ENCODE data around the gene TTN. TPM values are rescaled to one million over a fixed set of nuclear protein-coding genes. Genes with fewer than 3 reads are reported as not detected.
"Not testable (repeated sequence)": the region's sequence is repeated elsewhere in the genome, so short reads cannot be mapped to it uniquely, and the experiment has no call there.

TTN gene
- total and polyA plus RNA-seq, 2 donors (not counting 1 experiment from before 2014, with no cell fraction given), result 0.14 to 0.33 TPM

GRCh38 chr2:178676046-178676445, 131.2 kb downstream of the TTN start:
- no peaks in the 10 kb centered on the region for H3K9me3 ChIP-seq (ENCODE audit: control insufficient read depth, insufficient read depth, low read depth, low read length)
- no peak overlapping the region for H2AFZ ChIP-seq (ENCODE audit: low read length)
- DNase-seq (ENCODE audit: low read depth in 2 of 2), result no peak
- no peaks in the 10 kb centered on the region for H3K36me3 ChIP-seq (ENCODE audit: control insufficient read depth, insufficient read depth, low read length)
- no peaks in the 10 kb centered on the region for H3K79me2 ChIP-seq (ENCODE audit: control insufficient read depth, insufficient read depth, low read length)
- no peak for TF ChIP-seq EZH2 (IDR thresholded peaks at IDR 0.05; ENCODE audit: low read length, missing control alignments)
- no peak for TF ChIP-seq CTCF (conservative IDR thresholded peaks at IDR 0.05 in 1 of 2, IDR thresholded peaks at IDR 0.05 in 1 of 2; ENCODE audit: low read depth in 1 of 2, low read length in 2 of 2)
- H3K4me3 ChIP-seq (replicated peaks in 1 of 4; ENCODE audit: control extremely low read depth in 1 of 4, insufficient read depth in 1 of 4, low read depth in 3 of 4, low read length in 4 of 4), result no peak overlapping the region
- H3K27ac ChIP-seq (ENCODE audit: insufficient read depth, low read length), result no peak overlapping the region
- no peaks in the 10 kb centered on the region for H3K4me1 ChIP-seq (ENCODE audit: control insufficient read depth, extremely low read depth, insufficient read depth, low read length)
- no peaks in the 10 kb centered on the region for H3K27me3 ChIP-seq (ENCODE audit: control insufficient read depth, insufficient read depth, low read length)
- no peak overlapping the region for H3K9ac ChIP-seq (ENCODE audit: insufficient read depth, low read length)
- no peak overlapping the region for H3K4me2 ChIP-seq (ENCODE audit: extremely low read depth, insufficient read depth, low read length)
- no peaks in the 10 kb centered on the region for H4K20me1 ChIP-seq (ENCODE audit: control insufficient read depth, extremely low read depth, insufficient read depth, low read length)

GRCh38 chr2:178674122-178674521, 133.1 kb downstream of the TTN start:
- no peaks in the 10 kb centered on the region for H4K20me1 ChIP-seq (ENCODE audit: control insufficient read depth, extremely low read depth, insufficient read depth, low read length)
- no peaks in the 10 kb centered on the region for H3K4me1 ChIP-seq (ENCODE audit: control insufficient read depth, extremely low read depth, insufficient read depth, low read length)
- no peaks in the 10 kb centered on the region for H3K27me3 ChIP-seq (ENCODE audit: control insufficient read depth, insufficient read depth, low read length)
- no peak overlapping the region for H3K4me2 ChIP-seq (ENCODE audit: extremely low read depth, insufficient read depth, low read length)
- no peak overlapping the region for H3K9ac ChIP-seq (ENCODE audit: insufficient read depth, low read length)
- H3K9me3 ChIP-seq (ENCODE audit: control insufficient read depth, insufficient read depth, low read depth, low read length), result no peaks in the 10 kb centered on the region
- H3K79me2 ChIP-seq (ENCODE audit: control insufficient read depth, insufficient read depth, low read length), result no peaks in the 10 kb centered on the region
- H3K36me3 ChIP-seq (ENCODE audit: control insufficient read depth, insufficient read depth, low read length), result no peaks in the 10 kb centered on the region
- H3K27ac ChIP-seq (ENCODE audit: insufficient read depth, low read length), result no peak overlapping the region
- no peak overlapping the region for H3K4me3 ChIP-seq (replicated peaks in 1 of 4; ENCODE audit: control extremely low read depth in 1 of 4, insufficient read depth in 1 of 4, low read depth in 3 of 4, low read length in 4 of 4)
- no peak for DNase-seq (ENCODE audit: low read depth in 2 of 2)
- no peak for TF ChIP-seq EZH2 (IDR thresholded peaks at IDR 0.05; ENCODE audit: low read length, missing control alignments)
- no peak for TF ChIP-seq CTCF (conservative IDR thresholded peaks at IDR 0.05 in 1 of 2, IDR thresholded peaks at IDR 0.05 in 1 of 2; ENCODE audit: low read depth in 1 of 2, low read length in 2 of 2)
- no peak overlapping the region for H2AFZ ChIP-seq (ENCODE audit: low read length)

DNA sequence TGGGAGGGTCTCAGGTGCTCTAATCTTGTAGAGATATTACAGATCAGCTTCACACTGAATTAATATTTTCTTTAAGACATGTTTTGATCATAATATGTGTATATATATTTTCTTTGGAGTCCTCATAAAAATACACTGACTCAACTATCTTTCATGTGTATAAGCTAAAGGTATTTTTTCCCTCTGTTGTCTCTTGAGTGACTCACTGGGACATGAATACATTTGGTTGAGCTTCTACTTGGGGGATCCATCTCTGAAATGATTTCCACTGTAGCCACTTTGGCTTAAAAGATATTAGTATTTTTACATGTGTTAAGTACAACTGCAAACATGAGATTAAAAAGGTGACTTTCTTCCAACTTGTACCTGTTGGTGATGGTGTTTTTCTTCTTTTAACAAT, 140.8 kb downstream of the TTN start:
- H3K9me3 ChIP-seq (ENCODE audit: control insufficient read depth, insufficient read depth, low read depth, low read length), result no peaks in the 10 kb centered on the region

DNA sequence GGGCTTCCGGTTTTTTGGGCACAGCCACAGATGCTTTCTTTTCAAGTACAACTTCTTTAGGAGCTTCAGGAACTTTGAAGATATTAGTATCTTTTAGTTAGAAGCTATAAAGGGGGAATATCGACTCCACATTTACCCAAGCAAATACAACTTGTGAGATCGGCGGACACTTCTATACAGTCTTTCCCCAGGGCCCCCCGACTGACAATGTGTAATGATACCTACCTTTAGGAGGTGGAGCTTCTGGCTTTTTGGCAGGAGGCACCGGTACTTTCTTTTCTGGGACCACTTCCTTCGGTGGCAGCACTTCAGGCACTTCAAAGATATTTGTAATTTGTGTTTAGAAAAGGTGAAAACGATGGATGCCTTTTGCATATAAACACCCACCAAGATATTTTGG, 148.7 kb downstream of the TTN start:
- not testable (repeated sequence) for H3K27ac ChIP-seq (ENCODE audit: insufficient read depth, low read length); H3K27me3 ChIP-seq (ENCODE audit: control insufficient read depth, insufficient read depth, low read length); H3K36me3 ChIP-seq (ENCODE audit: control insufficient read depth, insufficient read depth, low read length); H3K9ac ChIP-seq (ENCODE audit: insufficient read depth, low read length); H3K4me1 ChIP-seq (ENCODE audit: control insufficient read depth, extremely low read depth, insufficient read depth, low read length); H3K9me3 ChIP-seq (ENCODE audit: control insufficient read depth, insufficient read depth, low read depth, low read length); H2AFZ ChIP-seq (ENCODE audit: low read length); H4K20me1 ChIP-seq (ENCODE audit: control insufficient read depth, extremely low read depth, insufficient read depth, low read length); H3K79me2 ChIP-seq (ENCODE audit: control insufficient read depth, insufficient read depth, low read length); H3K4me3 ChIP-seq (replicated peaks in 1 of 4; ENCODE audit: control extremely low read depth in 1 of 4, insufficient read depth in 1 of 4, low read depth in 3 of 4, low read length in 4 of 4); H3K4me2 ChIP-seq (ENCODE audit: extremely low read depth, insufficient read depth, low read length); DNase-seq (ENCODE audit: low read depth in 2 of 2)

More for the DNA sequence above, 140.8 kb downstream of the TTN start:
- Histone ChIP-seq H3K36me3 (ENCODE audit: control insufficient read depth, insufficient read depth, low read length) (no peaks in the 10 kb centered on the region), H3K4me2 (ENCODE audit: extremely low read depth, insufficient read depth, low read length) (no peak overlapping the region), H3K79me2 (ENCODE audit: control insufficient read depth, insufficient read depth, low read length) (no peaks in the 10 kb centered on the region), H3K4me1 (ENCODE audit: control insufficient read depth, extremely low read depth, insufficient read depth, low read length) (no peaks in the 10 kb centered on the region), H2AFZ (ENCODE audit: low read length) (no peak overlapping the region), H3K9ac (ENCODE audit: insufficient read depth, low read length) (no peak overlapping the region), H3K4me3 (replicated peaks in 1 of 4; ENCODE audit: control extremely low read depth in 1 of 4, insufficient read depth in 1 of 4, low read depth in 3 of 4, low read length in 4 of 4) (no peak overlapping the region), H3K27me3 (ENCODE audit: control insufficient read depth, insufficient read depth, low read length) (no peaks in the 10 kb centered on the region), H3K27ac (ENCODE audit: insufficient read depth, low read length) (no peak overlapping the region), H4K20me1 (ENCODE audit: control insufficient read depth, extremely low read depth, insufficient read depth, low read length) (no peaks in the 10 kb centered on the region)
- DNase-seq (ENCODE audit: low read depth in 2 of 2), result no peak
- TF ChIP-seq EZH2 (IDR thresholded peaks at IDR 0.05; ENCODE audit: low read length, missing control alignments), result no peak
- TF ChIP-seq CTCF (conservative IDR thresholded peaks at IDR 0.05 in 1 of 2, IDR thresholded peaks at IDR 0.05 in 1 of 2; ENCODE audit: low read depth in 1 of 2, low read length in 2 of 2), result no peak

All from fibroblast of lung (primary cell).